ENCODE results near the gene CYP3A7. TPM values are rescaled to one million over a fixed set of nuclear protein-coding genes. Genes with fewer than 3 reads are reported as not detected.
A peak's percentile ranks its signal among the peaks of the same experiment; 100 is the strongest.

CYP3A7 gene
- total and polyA plus RNA-seq, 2 of the 4 experiments (the other 2 are of a cell fraction) = not detected

DNA sequence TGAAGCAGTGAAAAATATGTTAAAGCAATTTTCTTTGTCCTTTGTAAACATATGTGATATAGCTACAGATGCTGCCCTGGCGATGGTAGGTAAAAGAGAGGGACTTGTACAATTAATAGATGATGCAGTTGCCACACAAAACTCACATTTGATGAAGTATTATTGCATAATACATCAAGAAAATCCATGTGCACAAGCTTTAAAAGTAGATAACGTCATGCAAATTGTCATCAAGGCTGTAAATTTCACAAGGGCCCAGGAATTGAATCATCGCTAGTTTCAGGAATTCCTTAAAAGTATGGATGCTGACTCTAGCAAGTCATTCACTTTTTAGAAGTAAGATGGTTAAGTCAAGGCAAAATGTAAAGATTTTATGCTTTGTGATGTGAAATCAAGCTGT is 65.2 kb downstream of the CYP3A7 start:
- Histone ChIP-seq H2BK120ac (ENCODE audit: low read depth, low read length) (no peak overlapping the region), H3K27ac (ENCODE audit: insufficient read depth, low read length) (no peak overlapping the region), H3K9me1 (ENCODE audit: insufficient read depth, low read length) (0 out of 2 replicates have a peak, but pooled peaks cover 3% of the 10 kb centered on the region), H3K4me2 (ENCODE audit: low read depth, low read length) (no peak overlapping the region), H3K14ac (replicated peaks; ENCODE audit: low read depth, low read length) (no peak overlapping the region), H4K8ac (ENCODE audit: low read depth in 2 of 2, low read length in 2 of 2) (no peak overlapping the region), H2AFZ (replicated peaks; ENCODE audit: low read length, poor library complexity) (no peak overlapping the region), H2AK5ac (ENCODE audit: low read depth, low read length) (no peak overlapping the region), H4K91ac (ENCODE audit: insufficient read depth, low read depth, low read length) (no peak overlapping the region), H3K18ac (ENCODE audit: low read depth, low read length) (no peak overlapping the region), H2BK5ac (ENCODE audit: low read depth, low read length, poor library complexity, severe bottlenecking) (no peak overlapping the region), H4K5ac (ENCODE audit: low read depth, low read length) (no peak overlapping the region), H2BK15ac (ENCODE audit: low read depth, low read length) (no peak overlapping the region), H3K23ac (ENCODE audit: low read depth, low read length) (no peak overlapping the region), H2BK20ac (ENCODE audit: low read depth, low read length) (no peak overlapping the region), H3K9ac (ENCODE audit: low read depth, low read length) (no peak overlapping the region), H3K56ac (ENCODE audit: extremely low read depth, insufficient read depth, low read length) (no peak overlapping the region), H2AK9ac (replicated peaks; ENCODE audit: low read depth, low read length, poor library complexity) (no peak overlapping the region), H3K79me1 (ENCODE audit: low read depth in 1 of 2, low read length in 2 of 2) (no peaks in the 10 kb centered on the region), H3K36me3 (ENCODE audit: control insufficient read depth, insufficient read depth, low read length) (no peaks in the 10 kb centered on the region), H4K20me1 (ENCODE audit: insufficient read depth, low read length) (no peaks in the 10 kb centered on the region), H3K4ac (ENCODE audit: low read depth, low read length) (no peak overlapping the region), H3K27me3 (ENCODE audit: control insufficient read depth, insufficient read depth, low read length) (no peaks in the 10 kb centered on the region), H3K4me1 (ENCODE audit: control insufficient read depth, insufficient read depth, low read length) (no peaks in the 10 kb centered on the region), H3K4me3 (ENCODE audit: insufficient read depth, low read depth, low read length) (no peak overlapping the region), H3K9me3 (ENCODE audit: control insufficient read depth, insufficient read depth, low read length) (no peaks in the 10 kb centered on the region)
- in situ Hi-C loops (cut with MboI; ENCODE audit: low sequenced_read_pairs) = no loop called here
- BruUV-seq (replicated peaks) = no TSS peak
- no peak for ATAC-seq (ENCODE audit: low read depth)
- intact Hi-C loops (cut with micrococcal nuclease) = no loop called here
- no peak for TF ChIP-seq SMC3 (IDR thresholded peaks at IDR 0.05; ENCODE audit: low read depth, low read length)
- TF ChIP-seq POLR2A (IDR thresholded peaks at IDR 0.05; ENCODE audit: low read depth, low read length) = no peak
- no peak for TF ChIP-seq MXI1 (IDR thresholded peaks at IDR 0.05; ENCODE audit: borderline replicate concordance, low read depth, low read length)
- TF ChIP-seq, protein P1, sequence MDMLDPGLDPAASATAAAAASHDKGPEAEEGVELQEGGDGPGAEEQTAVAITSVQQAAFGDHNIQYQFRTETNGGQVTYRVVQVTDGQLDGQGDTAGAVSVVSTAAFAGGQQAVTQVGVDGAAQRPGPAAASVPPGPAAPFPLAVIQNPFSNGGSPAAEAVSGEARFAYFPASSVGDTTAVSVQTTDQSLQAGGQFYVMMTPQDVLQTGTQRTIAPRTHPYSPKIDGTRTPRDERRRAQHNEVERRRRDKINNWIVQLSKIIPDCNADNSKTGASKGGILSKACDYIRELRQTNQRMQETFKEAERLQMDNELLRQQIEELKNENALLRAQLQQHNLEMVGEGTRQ (IDR thresholded peaks at IDR 0.05; ENCODE audit: low read depth, low read length) = no peak
- TF ChIP-seq, protein P2, sequence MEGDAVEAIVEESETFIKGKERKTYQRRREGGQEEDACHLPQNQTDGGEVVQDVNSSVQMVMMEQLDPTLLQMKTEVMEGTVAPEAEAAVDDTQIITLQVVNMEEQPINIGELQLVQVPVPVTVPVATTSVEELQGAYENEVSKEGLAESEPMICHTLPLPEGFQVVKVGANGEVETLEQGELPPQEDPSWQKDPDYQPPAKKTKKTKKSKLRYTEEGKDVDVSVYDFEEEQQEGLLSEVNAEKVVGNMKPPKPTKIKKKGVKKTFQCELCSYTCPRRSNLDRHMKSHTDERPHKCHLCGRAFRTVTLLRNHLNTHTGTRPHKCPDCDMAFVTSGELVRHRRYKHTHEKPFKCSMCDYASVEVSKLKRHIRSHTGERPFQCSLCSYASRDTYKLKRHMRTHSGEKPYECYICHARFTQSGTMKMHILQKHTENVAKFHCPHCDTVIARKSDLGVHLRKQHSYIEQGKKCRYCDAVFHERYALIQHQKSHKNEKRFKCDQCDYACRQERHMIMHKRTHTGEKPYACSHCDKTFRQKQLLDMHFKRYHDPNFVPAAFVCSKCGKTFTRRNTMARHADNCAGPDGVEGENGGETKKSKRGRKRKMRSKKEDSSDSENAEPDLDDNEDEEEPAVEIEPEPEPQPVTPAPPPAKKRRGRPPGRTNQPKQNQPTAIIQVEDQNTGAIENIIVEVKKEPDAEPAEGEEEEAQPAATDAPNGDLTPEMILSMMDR (conservative IDR thresholded peaks at IDR 0.05; ENCODE audit: low read depth, low read length) = no peak
- TF ChIP-seq CEBPB (IDR thresholded peaks at IDR 0.05; ENCODE audit: low read depth, low read length) = peak; percentile 57
- no peak for TF ChIP-seq NFE2L2 (IDR thresholded peaks at IDR 0.05; ENCODE audit: low read depth, low read length)
- no peak for DNase-seq
- ChIA-PET CTCF (no interaction called here), POLR2A (ENCODE audit: unreplicated experiment) (no interaction called here)
- dilution Hi-C loops (cut with HindIII; ENCODE audit: low sequenced_read_pairs, unreplicated experiment) = no loop called here
- WGBS, 2 experiments (ENCODE audit: extremely low coverage in 2 of 2, insufficient read length in 1 of 2) = no CpG with 5 or more reads among the region's 3 CpGs

Data from IMR-90 (cell line).